Uterus (tissue), 2 donors: ENCODE data around the gene SLC8A1.

Experiments
- CTCF ChIP-seq, 4 experiments: fragments of 200-600 bp in 2 of 4; fragments of 450-650 bp in 2 of 4; sonication (generic) in 2 of 4; IDR thresholded peaks; one replicate each; pipeline ENCODE4 v1.5.1; 2016 to 2019; ENCODE audit warnings: antibody characterized with exemption in 4 of 4, mild to moderate bottlenecking in 2 of 4, moderate library complexity in 1 of 4
- POLR2A ChIP-seq, 2 donors: fragments of 450-650 bp; IDR thresholded peaks; one replicate each; pipeline ENCODE4 v1.6.1; 2016; ENCODE audit warnings: antibody characterized with exemption in 2 of 2, mild to moderate bottlenecking in 1 of 2, moderate library complexity in 1 of 2

- TF ChIP-seq CTCF (IDR thresholded peaks at IDR 0.05), result no peak
- no peak for TF ChIP-seq POLR2A (IDR thresholded peaks at IDR 0.05)
These were observed 47.4 kb downstream of the SLC8A1 start for GRCh38 chr2:40404517-40404916.
